OCI-LY1 (cell line): ENCODE data around the gene C1orf94.

Experiments used
- EZH2 ChIP-seq: fragments of 200-600 bp; sonication (generic), shearing (Covaris generic); IDR thresholded peaks from 2 replicates; pipeline ENCODE4 v1.8.0; 2017; ENCODE audit warnings: borderline replicate concordance, mixed run types, mild to moderate bottlenecking, antibody characterized with exemption, low read length, moderate library complexity, mixed read lengths
- TF ChIP-seq, protein P1 (sequence below): fragments of 200-600 bp; sonication (generic), shearing (Covaris generic); IDR thresholded peaks from 2 replicates; pipeline ENCODE4 v1.5.1; 2017; ENCODE audit warnings: mild to moderate bottlenecking, antibody characterized with exemption, low read length, moderate library complexity, mixed read lengths

DNA sequence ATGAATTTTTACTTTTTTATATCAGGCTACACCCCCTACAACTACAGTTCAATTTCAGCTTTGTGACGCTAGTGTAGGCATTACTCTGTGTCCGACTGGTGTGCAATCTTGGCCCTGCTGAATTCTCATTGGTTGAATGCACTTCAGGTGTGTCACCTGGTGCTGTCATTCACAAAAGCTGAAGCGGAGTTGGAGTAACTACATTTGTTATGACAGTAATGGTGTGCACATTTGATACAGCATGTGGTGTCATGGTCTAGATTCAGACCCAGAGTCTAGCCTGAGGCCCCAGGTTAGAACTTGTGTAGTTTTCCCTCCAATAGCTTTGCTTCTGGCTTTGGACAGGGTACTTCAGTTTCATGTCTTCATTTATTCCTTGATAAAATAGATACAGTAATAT is 88.7 kb downstream of the C1orf94 start:
- TF ChIP-seq, protein P1, sequence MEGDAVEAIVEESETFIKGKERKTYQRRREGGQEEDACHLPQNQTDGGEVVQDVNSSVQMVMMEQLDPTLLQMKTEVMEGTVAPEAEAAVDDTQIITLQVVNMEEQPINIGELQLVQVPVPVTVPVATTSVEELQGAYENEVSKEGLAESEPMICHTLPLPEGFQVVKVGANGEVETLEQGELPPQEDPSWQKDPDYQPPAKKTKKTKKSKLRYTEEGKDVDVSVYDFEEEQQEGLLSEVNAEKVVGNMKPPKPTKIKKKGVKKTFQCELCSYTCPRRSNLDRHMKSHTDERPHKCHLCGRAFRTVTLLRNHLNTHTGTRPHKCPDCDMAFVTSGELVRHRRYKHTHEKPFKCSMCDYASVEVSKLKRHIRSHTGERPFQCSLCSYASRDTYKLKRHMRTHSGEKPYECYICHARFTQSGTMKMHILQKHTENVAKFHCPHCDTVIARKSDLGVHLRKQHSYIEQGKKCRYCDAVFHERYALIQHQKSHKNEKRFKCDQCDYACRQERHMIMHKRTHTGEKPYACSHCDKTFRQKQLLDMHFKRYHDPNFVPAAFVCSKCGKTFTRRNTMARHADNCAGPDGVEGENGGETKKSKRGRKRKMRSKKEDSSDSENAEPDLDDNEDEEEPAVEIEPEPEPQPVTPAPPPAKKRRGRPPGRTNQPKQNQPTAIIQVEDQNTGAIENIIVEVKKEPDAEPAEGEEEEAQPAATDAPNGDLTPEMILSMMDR, result no peak
- no peak for TF ChIP-seq EZH2
